ENCODE measurements around the gene TEX44. TPM values are rescaled to one million over a fixed set of nuclear protein-coding genes. Genes with fewer than 3 reads are reported as not detected.

TEX44 gene
- total and polyA plus RNA-seq, 5 donors from 2014 or later: not detected

- no peaks in the 10 kb centered on the region for H3K36me3 Mint-ChIP-seq
Measured at GRCh38 chr2:231612456-231613330, 20.0 kb downstream of the TEX44 start.

DNA sequence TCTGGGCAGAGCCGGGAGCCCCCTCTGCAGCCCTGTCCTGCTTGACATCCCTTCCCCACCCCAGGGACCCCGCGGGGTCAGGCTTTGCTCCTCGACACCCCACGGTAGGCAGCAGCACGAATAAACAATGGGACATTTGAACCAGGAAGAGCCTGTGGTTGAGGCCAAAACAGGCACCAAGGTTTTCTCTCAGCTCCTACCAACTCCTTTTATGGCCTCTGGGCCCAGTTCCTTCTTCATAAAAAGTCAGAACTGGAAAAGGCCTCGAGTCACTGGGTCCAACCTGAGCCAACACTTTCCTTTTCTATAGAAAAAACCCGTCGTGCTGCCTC, 20.6 kb downstream of the TEX44 start:
- H3K4me3 Mint-ChIP-seq: peak overlapping the region; percentile 84 to 88 (median 87)
- H3K36me3 Mint-ChIP-seq: no peaks in the 10 kb centered on the region
- no peaks in the 10 kb centered on the region for H3K9me3 ChIP-seq (ENCODE audit: control insufficient read depth in 2 of 2, low read length in 2 of 2)
- H3K27me3 ChIP-seq (ENCODE audit: control insufficient read depth, insufficient read depth, low read length): no peaks in the 10 kb centered on the region
- H3K27ac ChIP-seq (ENCODE audit: insufficient read depth, low read length, poor library complexity, severe bottlenecking): peak overlapping the region; percentile 63
- DNase-seq: no peak
- peaks cover 0 to 38% (median 13%) of the 10 kb centered on the region in 4 donors for H3K4me1 Mint-ChIP-seq
- H3K4me1 ChIP-seq (ENCODE audit: control insufficient read depth, insufficient read depth, low read length, poor library complexity, severe bottlenecking): peaks cover 28% of the 10 kb centered on the region
- H3K9me3 Mint-ChIP-seq: no peaks in the 10 kb centered on the region
- ATAC-seq (ENCODE audit: low read depth in 2 of 2): no peak
- peak overlapping the region in 2 of 3 donors; percentile 82 to 94 for H3K27ac Mint-ChIP-seq
- no peaks in the 10 kb centered on the region for H3K36me3 ChIP-seq (ENCODE audit: control insufficient read depth, insufficient read depth, low read length)
- peak overlapping the region; percentile 50 for H3K4me3 ChIP-seq (ENCODE audit: low read depth, low read length)
- no peaks in the 10 kb centered on the region for H3K27me3 Mint-ChIP-seq

More at GRCh38 chr2:231612456-231613330, 20.0 kb downstream of the TEX44 start:
- Histone ChIP-seq H3K4me1 (ENCODE audit: control insufficient read depth, insufficient read depth, low read length, poor library complexity, severe bottlenecking) (peaks cover 28% of the 10 kb centered on the region), H3K27me3 (ENCODE audit: control insufficient read depth, insufficient read depth, low read length) (no peaks in the 10 kb centered on the region), H3K4me3 (ENCODE audit: low read depth, low read length) (no peak overlapping the region), H3K36me3 (ENCODE audit: control insufficient read depth, insufficient read depth, low read length) (no peaks in the 10 kb centered on the region), H3K9me3 (ENCODE audit: control insufficient read depth in 2 of 2, low read length in 2 of 2) (no peaks in the 10 kb centered on the region), H3K27ac (ENCODE audit: insufficient read depth, low read length, poor library complexity, severe bottlenecking) (peak overlapping the region; percentile 63)
- DNase-seq (peak; percentile 77 to 93 (median 81)), ATAC-seq (ENCODE audit: low read depth in 2 of 2) (peak; percentile 74 to 78)
- Mint-ChIP-seq H3K4me3 (peak overlapping the region; percentile 84 to 88 (median 87)), H3K27me3 (no peaks in the 10 kb centered on the region), H3K4me1 (peaks cover 0 to 38% (median 13%) of the 10 kb centered on the region in 4 donors), H3K9me3 (no peaks in the 10 kb centered on the region), H3K27ac (peak overlapping the region; percentile 29 to 94 (median 82))

- peaks cover 0 to 38% (median 13%) of the 10 kb centered on the region in 4 donors for H3K4me1 Mint-ChIP-seq
- H3K9me3 ChIP-seq (ENCODE audit: control insufficient read depth in 2 of 2, low read length in 2 of 2): no peaks in the 10 kb centered on the region
- ATAC-seq (ENCODE audit: low read depth in 2 of 2): peak; percentile 46 to 50
Measured at GRCh38 chr2:231613663-231614558, 21.2 kb downstream of the TEX44 start.

DNA sequence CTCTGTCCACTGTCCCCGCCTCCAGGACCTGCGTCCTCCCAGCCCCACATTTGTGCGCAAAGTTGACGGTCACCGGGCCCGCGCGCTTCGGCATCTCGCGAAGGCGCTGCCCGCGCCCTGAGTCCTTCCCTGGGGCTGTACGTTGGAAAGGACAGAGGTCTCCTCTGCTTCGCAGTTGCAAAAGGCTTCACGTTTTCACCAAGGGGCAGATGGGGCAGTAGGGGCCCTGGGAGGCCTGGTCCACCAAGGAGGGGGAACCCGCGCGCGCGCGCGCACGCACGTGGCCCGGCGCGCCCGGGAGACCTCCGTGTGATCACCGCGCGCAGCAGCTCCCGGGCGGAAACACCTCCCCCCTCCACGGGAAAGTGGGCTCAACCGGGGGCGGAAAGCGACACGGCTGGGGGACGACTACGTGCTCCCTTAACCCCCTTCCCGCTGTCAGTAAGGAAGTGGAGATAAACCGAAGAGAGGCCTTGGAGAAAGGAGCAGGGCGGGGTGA, 21.9 kb downstream of the TEX44 start:
- Mint-ChIP-seq H3K27ac (peak overlapping the region in 2 of 3 donors; percentile 73 to 79), H3K4me1 (peaks cover 0 to 38% (median 13%) of the 10 kb centered on the region in 4 donors), H3K36me3 (no peaks in the 10 kb centered on the region), H3K4me3 (peak overlapping the region; percentile 75 to 89 (median 84)), H3K9me3 (no peaks in the 10 kb centered on the region), H3K27me3 (no peaks in the 10 kb centered on the region)
- Histone ChIP-seq H3K36me3 (ENCODE audit: control insufficient read depth, insufficient read depth, low read length) (no peaks in the 10 kb centered on the region), H3K4me1 (ENCODE audit: control insufficient read depth, insufficient read depth, low read length, poor library complexity, severe bottlenecking) (peaks cover 28% of the 10 kb centered on the region), H3K9me3 (ENCODE audit: control insufficient read depth in 2 of 2, low read length in 2 of 2) (no peaks in the 10 kb centered on the region), H3K4me3 (ENCODE audit: low read depth, low read length) (no peak overlapping the region), H3K27me3 (ENCODE audit: control insufficient read depth, insufficient read depth, low read length) (no peaks in the 10 kb centered on the region), H3K27ac (ENCODE audit: insufficient read depth, low read length, poor library complexity, severe bottlenecking) (peak overlapping the region; percentile 63)
- ATAC-seq (ENCODE audit: low read depth in 2 of 2) (no peak), DNase-seq (peak in 1 of 3 donors; percentile 49)

More at GRCh38 chr2:231613663-231614558, 21.2 kb downstream of the TEX44 start:
- H3K27ac ChIP-seq (ENCODE audit: insufficient read depth, low read length, poor library complexity, severe bottlenecking): peak overlapping the region; percentile 63
- H3K27ac Mint-ChIP-seq: peak overlapping the region in 2 of 3 donors; percentile 82 to 94
- H3K9me3 Mint-ChIP-seq: no peaks in the 10 kb centered on the region
- peak; percentile 50 to 92 (median 57) for DNase-seq
- H3K27me3 ChIP-seq (ENCODE audit: control insufficient read depth, insufficient read depth, low read length): no peaks in the 10 kb centered on the region
- peak overlapping the region; percentile 50 for H3K4me3 ChIP-seq (ENCODE audit: low read depth, low read length)
- H3K4me1 ChIP-seq (ENCODE audit: control insufficient read depth, insufficient read depth, low read length, poor library complexity, severe bottlenecking): peaks cover 28% of the 10 kb centered on the region
- H3K27me3 Mint-ChIP-seq: no peaks in the 10 kb centered on the region
- peak overlapping the region; percentile 84 to 89 (median 88) for H3K4me3 Mint-ChIP-seq
- no peaks in the 10 kb centered on the region for H3K36me3 Mint-ChIP-seq
- H3K36me3 ChIP-seq (ENCODE audit: control insufficient read depth, insufficient read depth, low read length): no peaks in the 10 kb centered on the region

DNA sequence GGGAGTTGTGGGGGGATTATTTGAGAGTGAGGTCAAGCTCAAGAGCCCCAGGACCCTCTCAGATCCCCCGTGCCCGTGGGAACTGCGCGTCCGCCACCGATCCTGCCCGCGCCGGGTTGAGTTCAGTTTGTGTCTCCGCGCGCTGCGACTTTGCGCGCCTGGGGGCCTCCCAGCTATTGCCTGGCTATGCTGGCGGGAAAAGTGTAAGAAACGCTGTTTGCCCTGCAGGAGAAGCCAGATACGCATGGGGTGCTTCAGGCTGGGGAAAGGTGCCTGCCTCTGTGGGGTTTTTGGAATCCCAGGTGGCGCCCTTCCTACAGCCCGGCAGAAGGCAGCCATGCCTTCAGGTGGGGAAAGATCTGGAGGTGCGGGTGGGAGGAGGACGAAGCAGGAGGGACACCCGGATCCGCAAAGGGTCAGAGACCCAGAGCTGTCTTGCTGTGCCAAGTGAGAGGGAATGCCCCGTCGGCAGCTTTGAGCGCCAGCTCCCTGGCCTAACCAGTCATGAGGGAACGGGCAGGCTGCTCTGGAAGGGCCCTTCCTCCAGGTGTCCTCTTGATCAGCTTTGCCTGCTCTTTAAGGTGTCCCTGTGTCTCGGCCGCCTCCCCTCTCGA, 22.5 kb downstream of the TEX44 start:
- DNase-seq: no peak
- no peaks in the 10 kb centered on the region for H3K27me3 ChIP-seq (ENCODE audit: control insufficient read depth, insufficient read depth, low read length)
- H3K27ac ChIP-seq (ENCODE audit: insufficient read depth, low read length, poor library complexity, severe bottlenecking): peak overlapping the region; percentile 63
- Mint-ChIP-seq H3K36me3 (no peaks in the 10 kb centered on the region), H3K4me3 (peak overlapping the region; percentile 63 to 89 (median 78)), H3K4me1 (peaks cover 2 to 38% (median 13%) of the 10 kb centered on the region in 4 donors), H3K27me3 (no peaks in the 10 kb centered on the region), H3K9me3 (no peaks in the 10 kb centered on the region), H3K27ac (peak overlapping the region in 1 of 3 donors; percentile 71)
- no peak overlapping the region for H3K4me3 ChIP-seq (ENCODE audit: low read depth, low read length)
- H3K4me1 ChIP-seq (ENCODE audit: control insufficient read depth, insufficient read depth, low read length, poor library complexity, severe bottlenecking): peaks cover 28% of the 10 kb centered on the region
- no peaks in the 10 kb centered on the region for H3K36me3 ChIP-seq (ENCODE audit: control insufficient read depth, insufficient read depth, low read length)
- ATAC-seq (ENCODE audit: low read depth in 2 of 2): no peak
- H3K9me3 ChIP-seq (ENCODE audit: control insufficient read depth in 2 of 2, low read length in 2 of 2): no peaks in the 10 kb centered on the region

GRCh38 chr2:231616296-231616695, 23.6 kb downstream of the TEX44 start:
- H3K4me3 ChIP-seq (ENCODE audit: low read depth, low read length): no peak overlapping the region
- H3K4me1 ChIP-seq (ENCODE audit: control insufficient read depth, insufficient read depth, low read length, poor library complexity, severe bottlenecking): peaks cover 28% of the 10 kb centered on the region
- H3K9me3 Mint-ChIP-seq: no peaks in the 10 kb centered on the region
- peaks cover 4 to 38% (median 14%) of the 10 kb centered on the region in 4 donors for H3K4me1 Mint-ChIP-seq
- H3K36me3 Mint-ChIP-seq: no peaks in the 10 kb centered on the region
- DNase-seq (no peak), ATAC-seq (ENCODE audit: low read depth in 2 of 2) (no peak)
- H3K27ac ChIP-seq (ENCODE audit: insufficient read depth, low read length, poor library complexity, severe bottlenecking): no peak overlapping the region
- no peaks in the 10 kb centered on the region for H3K27me3 ChIP-seq (ENCODE audit: control insufficient read depth, insufficient read depth, low read length)
- no peaks in the 10 kb centered on the region for H3K36me3 ChIP-seq (ENCODE audit: control insufficient read depth, insufficient read depth, low read length)
- peak overlapping the region; percentile 52 to 74 (median 54) for H3K4me3 Mint-ChIP-seq
- H3K27ac Mint-ChIP-seq: no peak overlapping the region
- no peaks in the 10 kb centered on the region for H3K9me3 ChIP-seq (ENCODE audit: control insufficient read depth in 2 of 2, low read length in 2 of 2)
- H3K27me3 Mint-ChIP-seq: no peaks in the 10 kb centered on the region
